Naive B cell (primary cell): ENCODE results near the gene ESPNL. TPM values are rescaled to one million over a fixed set of nuclear protein-coding genes. Genes with fewer than 3 reads are reported as not detected.

Source experiments
- ATAC-seq, 2 donors: fragments of 150-1000 bp; cut with Tn5 transposase; 2 replicates each; pipeline ENCODE4 v1.10.0; 2021; ENCODE audit warnings: low read depth in 2 of 2, mild to moderate bottlenecking in 2 of 2, moderate library complexity in 2 of 2
- DNase-seq: peaks from one replicate; pipeline ENCODE4 v3.0.0; 2022
- H3K27ac Mint-ChIP-seq, 6 donors: one replicate each; pipeline ENCODE4 v1.8.0; 2020 to 2022; ENCODE audit warnings: mild to moderate bottlenecking in 6 of 6, mixed read lengths in 6 of 6, moderate library complexity in 5 of 6, inconsistent platforms in 2 of 6
- H3K27me3 Mint-ChIP-seq, 3 donors: one replicate each; pipeline ENCODE4 v1.8.0; 2021 to 2022; ENCODE audit warnings: mixed read lengths in 3 of 3, mild to moderate bottlenecking in 1 of 3
- H3K36me3 Mint-ChIP-seq, 2 donors: one replicate each; pipeline ENCODE4 v1.8.0; 2020 to 2022; ENCODE audit warnings: mixed read lengths in 2 of 2, inconsistent platforms in 1 of 2, mild to moderate bottlenecking in 1 of 2
- H3K4me1 Mint-ChIP-seq, 3 donors: one replicate each; pipeline ENCODE4 v1.8.0; 2020 to 2022; ENCODE audit warnings: mixed read lengths in 3 of 3, inconsistent platforms in 1 of 3, mild to moderate bottlenecking in 1 of 3, moderate library complexity in 1 of 3
- H3K4me3 Mint-ChIP-seq, 8 donors: one replicate each; pipeline ENCODE4 v1.8.0; 2020 to 2022; ENCODE audit warnings: mild to moderate bottlenecking in 8 of 8, mixed read lengths in 8 of 8, moderate library complexity in 8 of 8, inconsistent platforms in 2 of 8
- H3K9me3 Mint-ChIP-seq, 7 donors: one replicate each; pipeline ENCODE4 v1.8.0; 2020 to 2022; ENCODE audit warnings: mixed read lengths in 7 of 7, mild to moderate bottlenecking in 5 of 7, inconsistent platforms in 2 of 7, moderate library complexity in 1 of 7
- polyA plus RNA-seq, 6 donors: library from polyadenylated mRNA; unstranded; fragments of 300-500 nt; fragmentation: Illumina TruSeq; gene quantifications; one replicate each; pipeline ENCODE4 v1.2.3, GENCODE V29; 2021; ENCODE audit warnings: low read depth in 6 of 6

Gene ESPNL
- polyA plus RNA-seq, 6 donors from 2014 or later, result 0.24 to 0.30 TPM; not detected in 4

DNA sequence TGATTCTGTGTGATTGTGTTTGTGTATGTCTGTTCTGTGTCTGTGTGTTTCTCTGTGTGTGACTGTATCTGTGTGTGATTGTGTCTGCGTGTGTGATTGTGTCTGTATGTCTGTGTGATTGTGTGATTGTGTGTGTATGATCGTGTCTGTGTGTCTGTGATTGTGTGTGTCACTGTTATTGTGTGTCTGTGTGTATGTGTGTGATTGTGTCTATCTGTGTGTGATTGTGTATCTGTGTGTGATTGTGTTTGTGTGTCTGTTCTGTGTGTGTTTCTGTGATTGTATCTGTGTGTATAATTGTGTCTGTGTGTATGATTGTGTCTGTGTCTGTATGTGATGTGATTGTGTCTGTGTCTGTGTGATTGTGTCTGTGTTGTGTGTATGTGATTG is 26.6 kb downstream of the ESPNL start:
- Mint-ChIP-seq H3K4me1 (no peaks in the 10 kb centered on the region), H3K27me3 (no peaks in the 10 kb centered on the region), H3K36me3 (no peaks in the 10 kb centered on the region), H3K27ac (no peak overlapping the region), H3K4me3 (no peak overlapping the region), H3K9me3 (no peaks in the 10 kb centered on the region)
- no peak for DNase-seq
- ATAC-seq, result no peak

DNA sequence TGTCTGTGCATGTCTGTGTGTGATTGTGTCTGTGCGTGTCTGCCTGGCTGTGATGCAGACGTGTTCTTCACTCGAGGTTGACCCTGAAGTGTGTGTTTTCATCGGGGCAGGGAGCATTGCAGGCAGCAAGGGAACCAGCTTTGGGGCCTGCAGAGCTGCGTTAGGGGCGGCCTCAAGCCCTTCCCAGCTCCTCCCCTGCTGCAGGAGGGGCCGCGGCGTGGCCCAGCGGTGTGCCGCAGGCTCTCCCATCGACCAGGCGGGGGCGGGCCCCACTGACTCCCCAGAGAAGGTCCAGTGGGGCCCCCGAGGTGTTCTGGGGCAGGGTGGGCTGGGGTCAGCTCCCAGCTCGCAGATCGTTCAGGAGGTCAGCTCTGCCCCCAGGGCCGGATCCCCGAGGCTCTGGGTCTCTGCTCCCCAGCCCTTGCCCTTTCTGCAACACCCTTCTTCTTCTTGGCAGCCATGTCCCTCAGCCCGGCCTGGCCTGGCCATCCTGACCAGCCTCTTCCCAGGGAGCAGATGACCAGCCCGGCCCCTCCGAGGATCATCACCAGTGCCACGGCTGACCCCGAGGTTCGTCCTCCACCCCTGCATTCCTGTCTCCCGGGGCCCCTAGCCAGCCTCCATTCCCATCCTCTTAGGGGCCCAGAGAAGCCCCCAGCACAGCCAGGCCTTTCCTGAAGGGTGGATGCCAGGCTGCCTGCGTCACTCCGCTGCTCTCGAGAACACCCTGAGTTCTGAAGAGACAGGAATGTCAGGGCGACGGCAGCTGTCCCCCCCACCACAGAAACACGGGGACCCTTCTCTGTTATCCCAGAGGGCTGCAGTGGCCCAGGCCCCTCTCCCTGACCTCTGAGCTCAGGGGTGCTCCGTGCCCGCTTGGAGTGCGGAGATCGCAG is 27.3 kb downstream of the ESPNL start:
- H3K27ac Mint-ChIP-seq, result no peak overlapping the region
- peak in 1 of 2 donors; percentile 47 for ATAC-seq
- H3K4me3 Mint-ChIP-seq, result no peak overlapping the region
- no peaks in the 10 kb centered on the region for H3K36me3 Mint-ChIP-seq
- no peaks in the 10 kb centered on the region for H3K9me3 Mint-ChIP-seq
- no peaks in the 10 kb centered on the region for H3K27me3 Mint-ChIP-seq
- no peak for DNase-seq
- no peaks in the 10 kb centered on the region for H3K4me1 Mint-ChIP-seq

DNA sequence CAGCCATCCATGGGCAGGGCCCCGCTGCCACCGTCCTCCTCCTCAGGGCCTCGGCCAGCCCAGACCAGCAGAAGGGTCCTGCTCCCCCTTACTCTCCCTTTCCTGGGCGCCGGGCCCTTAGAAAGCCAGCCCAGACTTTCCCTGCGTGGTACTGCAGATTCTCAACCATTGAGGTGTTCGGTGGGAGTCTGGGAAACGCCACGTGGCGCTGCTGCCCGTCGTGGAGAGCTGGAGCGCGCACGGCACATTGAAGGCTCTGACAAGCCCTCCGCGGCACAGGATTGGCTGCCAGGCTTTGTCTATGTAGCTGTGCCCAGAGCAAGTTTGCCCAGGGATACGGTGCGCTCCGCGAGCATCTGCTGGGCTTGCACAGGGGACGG is 27.9 kb downstream of the ESPNL start:
- H3K9me3 Mint-ChIP-seq, result no peaks in the 10 kb centered on the region
- no peaks in the 10 kb centered on the region for H3K36me3 Mint-ChIP-seq
- H3K4me3 Mint-ChIP-seq, result no peak overlapping the region
- ATAC-seq, result no peak
- H3K27ac Mint-ChIP-seq, result no peak overlapping the region
- DNase-seq, result no peak
- no peaks in the 10 kb centered on the region for H3K4me1 Mint-ChIP-seq
- H3K27me3 Mint-ChIP-seq, result no peaks in the 10 kb centered on the region

DNA sequence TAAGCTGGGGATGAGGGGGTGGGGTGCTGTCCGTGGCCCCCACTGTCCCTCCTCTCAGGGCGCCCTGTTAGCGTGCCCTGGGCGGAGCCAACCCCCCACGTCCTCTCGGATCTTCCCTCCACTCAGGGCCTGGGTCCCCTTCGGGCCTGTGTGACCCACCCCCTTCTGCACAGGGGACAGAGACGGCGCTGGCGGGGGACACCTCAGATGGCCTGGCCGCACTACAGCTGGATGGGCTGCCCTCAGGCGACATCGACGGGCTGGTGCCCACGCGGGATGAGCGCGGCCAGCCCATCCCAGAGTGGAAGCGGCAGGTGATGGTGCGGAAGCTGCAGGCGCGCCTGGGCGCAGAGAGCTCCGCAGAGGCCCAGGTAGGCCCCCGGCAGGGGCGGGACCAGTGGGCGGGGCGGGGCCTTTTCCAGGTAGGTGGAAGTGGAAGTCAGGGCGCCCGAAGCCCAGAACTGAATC is 28.4 kb downstream of the ESPNL start:
- H3K27me3 Mint-ChIP-seq, result no peaks in the 10 kb centered on the region
- no peak overlapping the region for H3K27ac Mint-ChIP-seq
- H3K4me3 Mint-ChIP-seq, result no peak overlapping the region
- DNase-seq (no peak), ATAC-seq (no peak)
- H3K36me3 Mint-ChIP-seq, result no peaks in the 10 kb centered on the region
- no peaks in the 10 kb centered on the region for H3K4me1 Mint-ChIP-seq
- no peaks in the 10 kb centered on the region for H3K9me3 Mint-ChIP-seq

DNA sequence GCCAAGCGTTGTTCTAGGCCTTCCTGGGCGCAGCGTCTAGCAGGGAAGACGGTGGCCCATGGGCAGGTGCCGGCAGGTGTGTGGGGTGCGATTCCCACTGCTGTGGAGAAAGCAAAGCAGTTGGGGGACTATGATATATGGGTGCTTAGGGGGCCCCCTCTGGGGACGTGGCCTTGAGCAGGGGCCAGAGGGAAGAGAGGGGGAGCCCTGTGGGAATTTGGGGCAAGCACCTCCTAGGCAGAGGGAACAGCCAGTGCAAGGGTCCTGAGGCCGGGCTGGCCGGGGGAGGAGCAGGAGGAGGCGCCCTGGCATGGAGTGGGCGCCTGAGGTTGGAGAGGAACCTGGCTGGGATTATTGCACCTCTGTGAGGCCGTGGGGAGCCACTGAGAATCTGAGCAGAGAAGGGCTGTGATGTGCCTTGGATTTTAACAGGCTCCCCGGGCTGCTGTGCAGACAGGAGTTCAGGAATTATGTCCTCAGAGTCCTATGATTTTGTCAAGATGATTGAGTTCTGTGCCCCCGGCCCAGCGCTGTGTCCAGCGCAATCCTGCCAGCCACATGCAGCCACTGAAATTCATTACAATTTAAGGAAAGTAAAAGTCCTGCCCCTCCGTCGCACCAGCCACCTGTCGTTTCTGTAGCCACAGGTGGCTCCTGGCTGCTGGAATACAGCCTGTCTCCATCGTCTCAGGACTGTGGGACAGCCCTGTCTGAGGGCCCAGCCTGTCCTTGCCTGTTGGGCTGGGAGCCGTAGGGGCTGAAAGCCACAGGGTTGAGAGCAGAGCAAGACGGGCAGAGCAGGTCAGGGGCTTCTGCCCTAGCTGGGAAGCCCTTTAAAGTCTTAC is 29.2 kb downstream of the ESPNL start:
- H3K36me3 Mint-ChIP-seq, result no peaks in the 10 kb centered on the region
- no peaks in the 10 kb centered on the region for H3K9me3 Mint-ChIP-seq
- no peak overlapping the region for H3K27ac Mint-ChIP-seq
- no peaks in the 10 kb centered on the region for H3K27me3 Mint-ChIP-seq
- no peaks in the 10 kb centered on the region for H3K4me1 Mint-ChIP-seq
- DNase-seq (no peak), ATAC-seq (no peak)
- H3K4me3 Mint-ChIP-seq, result no peak overlapping the region

DNA sequence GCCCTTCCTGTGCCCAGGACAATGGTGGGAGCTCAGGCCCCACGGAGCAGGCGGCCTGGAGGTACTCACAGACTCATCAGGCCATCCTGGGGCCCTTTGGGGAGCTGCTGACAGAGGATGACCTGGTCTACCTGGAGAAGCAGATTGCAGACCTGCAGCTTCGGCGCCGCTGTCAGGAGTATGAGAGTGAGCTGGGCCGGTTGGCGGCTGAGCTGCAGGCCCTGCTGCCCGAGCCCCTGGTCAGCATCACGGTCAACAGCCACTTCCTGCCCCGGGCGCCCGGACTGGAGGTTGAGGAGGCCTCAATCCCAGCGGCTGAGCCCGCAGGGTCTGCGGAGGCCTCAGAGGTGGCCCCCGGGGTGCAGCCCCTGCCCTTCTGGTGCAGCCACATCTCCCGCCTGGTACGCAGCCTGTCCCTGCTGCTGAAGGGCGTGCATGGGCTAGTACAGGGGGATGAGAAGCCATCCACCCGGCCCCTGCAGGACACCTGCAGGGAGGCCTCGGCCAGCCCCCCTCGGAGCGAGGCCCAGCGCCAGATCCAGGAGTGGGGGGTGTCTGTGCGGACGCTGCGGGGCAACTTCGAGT is 30.1 kb downstream of the ESPNL start:
- no peak for ATAC-seq
- no peak overlapping the region for H3K4me3 Mint-ChIP-seq
- no peaks in the 10 kb centered on the region for H3K36me3 Mint-ChIP-seq
- H3K4me1 Mint-ChIP-seq, result no peaks in the 10 kb centered on the region
- H3K27ac Mint-ChIP-seq, result no peak overlapping the region
- H3K9me3 Mint-ChIP-seq, result no peaks in the 10 kb centered on the region
- H3K27me3 Mint-ChIP-seq, result no peaks in the 10 kb centered on the region
- no peak for DNase-seq

DNA sequence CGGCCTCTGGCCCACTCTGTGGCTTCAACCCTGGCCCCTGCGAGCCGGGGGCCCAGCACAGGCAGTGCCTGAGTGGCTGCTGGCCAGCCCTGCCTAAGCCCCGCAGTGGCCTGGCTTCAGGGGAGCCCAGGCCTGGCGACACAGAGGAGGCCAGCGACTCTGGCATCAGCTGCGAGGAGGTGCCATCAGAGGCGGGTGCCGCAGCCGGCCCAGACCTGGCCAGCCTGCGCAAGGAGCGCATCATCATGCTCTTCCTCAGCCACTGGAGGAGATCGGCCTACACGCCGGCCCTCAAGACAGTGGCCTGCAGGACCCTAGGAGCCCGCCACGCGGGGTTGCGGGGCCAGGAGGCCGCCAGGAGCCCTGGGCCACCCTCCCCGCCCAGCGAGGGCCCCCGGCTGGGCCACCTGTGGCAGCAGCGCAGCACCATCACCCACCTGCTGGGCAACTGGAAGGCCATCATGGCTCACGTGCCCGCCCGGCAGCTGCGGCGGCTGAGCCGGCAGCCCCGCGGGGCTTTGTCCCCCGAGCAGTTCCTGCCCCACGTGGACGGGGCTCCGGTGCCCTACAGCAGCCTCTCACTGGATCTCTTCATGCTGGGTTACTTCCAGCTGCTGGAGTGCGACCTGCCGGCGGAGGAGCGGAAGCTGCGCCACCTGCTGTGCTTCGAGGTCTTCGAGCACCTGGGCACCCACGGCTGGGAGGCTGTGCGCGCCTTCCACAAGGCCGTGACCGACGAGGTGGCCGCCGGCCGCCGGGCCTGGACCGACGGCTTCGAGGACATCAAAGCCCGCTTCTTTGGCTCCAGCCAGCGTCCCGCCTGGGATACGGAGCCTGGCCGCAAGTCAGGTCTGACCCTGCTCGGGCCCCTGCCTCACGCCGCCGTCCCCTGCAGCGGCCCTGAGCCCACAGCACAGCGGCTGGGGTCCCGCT is 30.8 kb downstream of the ESPNL start:
- Mint-ChIP-seq H3K36me3 (no peaks in the 10 kb centered on the region), H3K4me3 (no peak overlapping the region), H3K4me1 (no peaks in the 10 kb centered on the region), H3K27me3 (no peaks in the 10 kb centered on the region), H3K27ac (no peak overlapping the region), H3K9me3 (no peaks in the 10 kb centered on the region)
- no peak for DNase-seq
- ATAC-seq, result no peak

DNA sequence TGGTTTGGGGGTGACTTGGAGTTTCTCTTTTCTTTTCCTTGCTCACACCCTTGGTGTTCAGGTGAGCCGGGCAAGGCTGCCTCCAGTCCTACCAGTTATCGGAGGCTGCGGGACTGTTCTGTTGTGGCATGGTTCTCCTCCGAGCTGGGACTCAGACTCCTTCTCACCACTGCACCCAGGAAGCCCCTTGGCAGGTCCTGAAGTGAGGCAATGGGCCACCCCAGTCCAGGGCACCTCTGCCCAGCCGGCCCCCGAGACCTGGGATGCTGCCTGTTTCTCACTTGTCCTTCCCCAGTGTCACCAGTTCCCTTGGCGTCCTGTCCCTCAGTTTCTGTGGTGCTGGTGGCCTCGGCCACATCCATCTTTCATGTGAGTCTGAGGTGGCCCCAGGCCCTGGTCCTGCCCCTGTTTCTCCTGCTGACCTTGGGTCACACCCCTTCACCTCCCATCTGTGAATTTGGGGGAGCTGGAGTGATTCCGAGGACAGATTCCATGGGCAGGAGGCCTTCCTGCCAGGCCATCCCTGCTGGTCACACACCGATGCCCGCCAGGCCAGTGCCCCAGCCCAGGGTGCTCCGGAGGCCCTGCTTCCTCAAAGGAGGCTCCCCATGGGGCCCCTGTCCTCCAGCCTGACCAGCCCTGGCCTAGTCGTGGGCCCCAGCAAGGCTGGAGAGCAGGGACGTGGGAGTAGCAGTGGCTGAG is 31.8 kb downstream of the ESPNL start:
- no peaks in the 10 kb centered on the region for H3K9me3 Mint-ChIP-seq
- no peak overlapping the region for H3K27ac Mint-ChIP-seq
- H3K27me3 Mint-ChIP-seq, result no peaks in the 10 kb centered on the region
- no peak overlapping the region for H3K4me3 Mint-ChIP-seq
- DNase-seq (no peak), ATAC-seq (no peak)
- no peaks in the 10 kb centered on the region for H3K36me3 Mint-ChIP-seq
- H3K4me1 Mint-ChIP-seq, result no peaks in the 10 kb centered on the region

DNA sequence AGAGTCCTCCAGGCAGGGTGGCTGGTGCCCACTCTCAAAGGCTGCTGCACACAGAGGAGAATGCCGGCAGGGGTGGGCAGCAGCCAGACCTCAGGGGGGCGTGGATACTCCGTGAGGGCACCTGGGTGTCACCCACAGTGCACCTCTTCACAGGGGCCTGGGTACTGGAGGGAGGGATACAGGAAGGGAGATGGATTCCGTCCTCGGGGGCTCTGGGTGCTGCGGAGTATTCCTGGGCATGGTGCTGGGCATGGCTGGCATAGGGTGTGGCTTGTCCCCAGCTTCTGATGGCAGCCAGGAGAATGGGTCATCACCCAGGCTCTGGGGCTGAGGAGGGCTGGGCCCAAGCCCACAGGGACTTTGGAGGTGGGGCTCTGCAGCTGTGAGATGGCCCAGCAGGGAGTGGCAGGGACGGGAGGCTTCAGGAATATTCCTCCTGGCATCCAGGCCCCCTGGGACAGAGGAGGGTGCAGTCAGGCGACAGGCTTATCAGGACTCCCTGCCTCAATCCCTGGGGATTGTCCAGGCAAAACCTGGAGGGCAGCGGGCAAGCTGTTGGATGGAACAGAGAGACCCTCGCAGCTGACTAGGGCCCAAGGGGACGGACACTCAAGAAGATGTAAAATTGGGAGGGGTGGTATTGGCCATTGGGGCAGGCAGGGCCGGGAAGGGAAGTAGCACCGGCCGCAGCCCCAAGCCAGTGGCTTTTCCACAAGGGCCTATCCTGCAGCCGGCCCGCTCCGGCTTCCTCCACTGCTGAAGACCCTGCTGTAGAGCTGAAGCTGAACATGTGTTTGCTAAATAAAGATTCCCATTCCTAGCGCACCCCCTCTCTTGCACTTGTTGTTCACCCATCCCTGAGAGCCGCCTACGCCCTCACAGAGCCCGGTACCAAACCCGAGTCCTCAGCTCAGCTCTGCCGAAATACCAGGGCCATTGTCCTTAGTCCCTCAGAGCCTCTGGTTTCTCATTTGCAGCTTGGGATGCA is 32.6 kb downstream of the ESPNL start:
- Mint-ChIP-seq H3K9me3 (no peaks in the 10 kb centered on the region), H3K27me3 (no peaks in the 10 kb centered on the region), H3K4me1 (peaks cover 0 to 3% (median 0%) of the 10 kb centered on the region in 3 donors), H3K36me3 (no peaks in the 10 kb centered on the region), H3K4me3 (no peak overlapping the region), H3K27ac (peak overlapping the region in 1 of 6 donors; percentile 87)
- ATAC-seq (no peak), DNase-seq (no peak)

DNA sequence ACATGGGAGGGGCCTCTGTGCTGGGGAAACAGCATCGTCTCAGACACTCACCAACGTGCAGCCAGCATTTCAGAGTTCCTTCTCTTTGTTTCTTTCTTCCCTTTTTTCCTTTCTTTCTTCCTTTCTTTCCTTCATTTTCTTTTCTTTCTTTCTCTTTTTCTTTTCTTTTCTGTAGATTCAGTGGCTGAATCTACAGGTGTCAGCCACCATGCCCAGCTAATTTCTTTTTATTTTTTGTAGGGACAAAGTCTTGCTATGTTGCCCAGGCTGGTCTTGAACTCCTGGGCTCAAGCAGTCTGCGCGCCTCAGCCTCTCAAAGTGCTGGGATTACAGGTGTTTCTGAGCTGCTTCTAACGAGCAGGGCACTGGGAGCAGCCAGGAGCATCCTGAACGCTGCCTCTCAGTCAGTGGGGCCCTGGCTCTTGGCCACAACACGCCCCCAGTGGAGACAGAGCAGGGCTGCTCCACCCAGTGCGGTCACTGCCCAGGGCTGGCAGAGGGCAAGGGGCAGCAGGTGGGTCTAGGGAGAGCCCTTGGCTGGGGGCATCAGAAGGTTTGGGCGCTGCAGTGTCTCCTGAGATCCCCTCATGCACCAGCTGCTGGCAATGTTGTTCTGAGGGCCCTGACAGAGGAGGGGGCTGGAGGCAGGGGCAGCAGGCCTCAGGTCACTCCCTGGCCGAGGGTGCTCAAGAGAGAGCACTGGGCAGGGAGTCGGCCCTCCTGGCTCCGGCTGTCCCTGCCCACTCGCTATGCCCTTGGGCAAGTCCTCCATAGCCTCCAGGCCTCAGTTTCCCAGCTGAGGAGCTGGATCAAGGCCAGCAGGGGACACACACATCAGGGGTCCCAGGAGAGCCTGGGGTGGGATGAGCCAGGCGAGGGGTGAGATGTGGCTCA is 33.6 kb downstream of the ESPNL start:
- H3K27ac Mint-ChIP-seq, result no peak overlapping the region
- H3K9me3 Mint-ChIP-seq, result no peaks in the 10 kb centered on the region
- H3K36me3 Mint-ChIP-seq, result no peaks in the 10 kb centered on the region
- H3K4me1 Mint-ChIP-seq, result peaks cover 0 to 12% (median 0%) of the 10 kb centered on the region in 3 donors
- no peak overlapping the region for H3K4me3 Mint-ChIP-seq
- ATAC-seq (no peak), DNase-seq (no peak)
- no peaks in the 10 kb centered on the region for H3K27me3 Mint-ChIP-seq

DNA sequence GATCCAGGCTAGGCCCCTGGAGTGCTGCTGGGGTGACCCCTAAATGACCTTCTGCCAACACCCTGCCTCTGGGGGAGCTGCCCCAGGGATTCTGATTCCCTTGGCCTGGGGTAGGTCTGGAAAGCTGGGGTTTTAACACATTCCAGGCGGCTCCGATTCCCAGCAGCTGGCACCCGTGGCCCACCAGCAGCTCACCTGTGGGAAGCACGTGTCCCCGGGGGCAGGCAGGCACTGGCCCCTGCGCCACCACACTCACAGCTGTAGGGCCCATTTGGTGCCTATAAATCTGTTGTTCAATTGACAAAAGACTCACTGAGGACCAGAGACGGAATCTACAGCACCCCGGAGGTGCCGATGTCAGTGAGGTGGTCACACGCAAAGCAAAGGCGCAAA is 34.2 kb downstream of the ESPNL start:
- Mint-ChIP-seq H3K4me1 (peaks cover 0 to 12% (median 0%) of the 10 kb centered on the region in 3 donors), H3K36me3 (no peaks in the 10 kb centered on the region), H3K27ac (no peak overlapping the region), H3K27me3 (no peaks in the 10 kb centered on the region), H3K9me3 (no peaks in the 10 kb centered on the region), H3K4me3 (no peak overlapping the region)
- DNase-seq (no peak), ATAC-seq (no peak)
